Activated CD8-positive, alpha-beta T cell treated with anti-CD3 and anti-CD28 coated beads for 36 hours (primary cell): ENCODE data around the gene VAMP5. TPM values are rescaled to one million over a fixed set of nuclear protein-coding genes. Genes with fewer than 3 reads are reported as not detected.

Experiments
- ATAC-seq: fragments of 200-7000 bp; cut with Tn5 transposase; one replicate; pipeline ENCODE4 v1.10.0; 2021; ENCODE audit warnings: mild to moderate bottlenecking, moderate library complexity
- CTCF ChIA-PET: fragments of 350-600 bp; sonication (Branson Sonifier 250); formaldehyde crosslinking; loops from one replicate; lab custom pipeline; 2021; ENCODE audit warnings: antibody characterized with exemption; lab: Charles Lee
- POLR2A ChIA-PET: fragments of 350-600 bp; sonication (Branson Sonifier 250); formaldehyde crosslinking; loops from one replicate; lab custom pipeline; 2021; ENCODE audit warnings: antibody characterized with exemption; lab: Charles Lee
- DNase-seq: peaks from one replicate; pipeline ENCODE4 v3.0.0-alpha.2; 2020
- H3K27ac Mint-ChIP-seq: one replicate; pipeline ENCODE4 v1.8.0; 2021; ENCODE audit warnings: mild to moderate bottlenecking, mixed read lengths
- H3K27me3 Mint-ChIP-seq: one replicate; pipeline ENCODE4 v1.8.0; 2021; ENCODE audit warnings: mixed read lengths
- H3K36me3 Mint-ChIP-seq: one replicate; pipeline ENCODE4 v1.8.0; 2021; ENCODE audit warnings: low read depth, mixed read lengths
- H3K4me1 Mint-ChIP-seq: one replicate; pipeline ENCODE4 v1.8.0; 2021; ENCODE audit warnings: low read depth, mixed read lengths
- H3K4me3 Mint-ChIP-seq: one replicate; pipeline ENCODE4 v1.8.0; 2021; ENCODE audit warnings: mild to moderate bottlenecking, moderate library complexity, mixed read lengths
- H3K9me3 Mint-ChIP-seq: one replicate; pipeline ENCODE4 v1.8.0; 2021; ENCODE audit warnings: mixed read lengths
- intact Hi-C: fragments of 100-400 bp; cut with micrococcal nuclease; formaldehyde crosslinking; loops from one replicate; pipeline ENCODE4 v1.10.0; 2022
- total RNA-seq, 2 experiments: library from RNA; stranded (reverse); gene quantifications; one replicate each; pipeline ENCODE4 v1.2.3, GENCODE V29; 2021
- TF ChIP-seq, protein P1 (sequence below): fragments of 200-600 bp; IDR thresholded peaks from one replicate; pipeline ENCODE4 v1.8.0; 2022; ENCODE audit warnings: antibody characterized with exemption, mild to moderate bottlenecking

VAMP5 gene
- total RNA-seq, 2 experiments from 2014 or later: 28.0 to 29.4 TPM

DNA sequence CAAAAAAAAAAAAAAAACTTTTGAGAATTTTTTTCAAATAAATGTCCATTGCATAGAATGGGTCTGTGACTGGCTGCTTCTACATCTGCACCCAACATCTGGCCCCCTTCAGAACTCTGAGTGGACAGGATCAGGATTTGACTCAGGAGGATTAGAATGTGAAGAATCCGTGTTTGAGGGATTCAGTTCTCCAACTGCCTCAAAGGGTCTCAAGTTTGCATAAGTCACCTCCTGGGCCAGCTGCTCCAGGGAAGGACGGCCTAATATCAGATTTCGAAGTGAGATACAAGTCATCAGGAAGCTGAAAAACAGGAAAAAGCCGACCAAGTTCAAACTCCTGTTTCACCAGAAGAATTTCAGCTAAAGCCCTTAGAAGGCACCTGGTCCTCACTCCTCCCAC lies 34.4 kb upstream of the VAMP5 start:
- TF ChIP-seq, protein P1, sequence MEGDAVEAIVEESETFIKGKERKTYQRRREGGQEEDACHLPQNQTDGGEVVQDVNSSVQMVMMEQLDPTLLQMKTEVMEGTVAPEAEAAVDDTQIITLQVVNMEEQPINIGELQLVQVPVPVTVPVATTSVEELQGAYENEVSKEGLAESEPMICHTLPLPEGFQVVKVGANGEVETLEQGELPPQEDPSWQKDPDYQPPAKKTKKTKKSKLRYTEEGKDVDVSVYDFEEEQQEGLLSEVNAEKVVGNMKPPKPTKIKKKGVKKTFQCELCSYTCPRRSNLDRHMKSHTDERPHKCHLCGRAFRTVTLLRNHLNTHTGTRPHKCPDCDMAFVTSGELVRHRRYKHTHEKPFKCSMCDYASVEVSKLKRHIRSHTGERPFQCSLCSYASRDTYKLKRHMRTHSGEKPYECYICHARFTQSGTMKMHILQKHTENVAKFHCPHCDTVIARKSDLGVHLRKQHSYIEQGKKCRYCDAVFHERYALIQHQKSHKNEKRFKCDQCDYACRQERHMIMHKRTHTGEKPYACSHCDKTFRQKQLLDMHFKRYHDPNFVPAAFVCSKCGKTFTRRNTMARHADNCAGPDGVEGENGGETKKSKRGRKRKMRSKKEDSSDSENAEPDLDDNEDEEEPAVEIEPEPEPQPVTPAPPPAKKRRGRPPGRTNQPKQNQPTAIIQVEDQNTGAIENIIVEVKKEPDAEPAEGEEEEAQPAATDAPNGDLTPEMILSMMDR: no peak
- Mint-ChIP-seq H3K27ac (no peak overlapping the region), H3K4me3 (no peak overlapping the region), H3K36me3 (peaks cover 24% of the 10 kb centered on the region), H3K9me3 (no peaks in the 10 kb centered on the region), H3K4me1 (no peaks in the 10 kb centered on the region), H3K27me3 (no peaks in the 10 kb centered on the region)
- intact Hi-C loops: loop anchor here (10.0 kb wide), 1 partner anchor 225 kb away; the partner anchor contains the start of gene TGOLN2
- no peak for ATAC-seq
- no peak for DNase-seq
- ChIA-PET POLR2A (interaction anchor here (0.9 to 23.8 kb wide), 6 partner anchors 5 to 196 kb away, joined by 3 to 467 read pairs (median 168); partner anchors contain the start of genes CAPG, ELMOD3, GGCX and MAT2A), CTCF (interaction anchor here (1.0 to 7.7 kb wide), 11 partner anchors 9 to 251 kb away, joined by 3 to 221 read pairs (median 8); partner anchors contain the start of genes GGCX, MAT2A and SH2D6)

DNA sequence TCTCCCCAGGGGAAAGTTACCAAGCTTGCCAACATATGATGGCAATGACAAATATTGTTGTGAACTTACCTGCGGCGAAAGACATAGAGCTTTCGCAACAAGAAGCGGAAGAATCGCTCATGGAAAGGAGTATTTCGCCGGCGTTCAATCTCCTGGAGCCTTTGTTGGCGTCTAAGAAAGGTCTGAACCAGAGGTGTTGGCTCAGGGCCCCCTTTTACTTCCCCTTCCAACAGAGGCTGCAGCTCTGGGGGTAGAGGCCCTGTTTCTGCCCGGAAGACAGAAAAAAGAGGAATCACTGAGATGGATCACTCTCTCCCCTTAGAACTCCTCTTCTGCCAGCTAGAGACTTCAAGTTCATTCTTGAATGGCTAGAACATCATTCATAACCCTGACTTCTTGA lies 33.7 kb upstream of the VAMP5 start:
- POLR2A ChIA-PET: interaction anchor here (0.6 to 23.8 kb wide), 10 partner anchors 6 to 196 kb away, joined by 3 to 467 read pairs (median 4); partner anchors contain the start of genes CAPG, ELMOD3, GGCX and MAT2A
- TF ChIP-seq, protein P1: no peak
- CTCF ChIA-PET: interaction anchor here (0.8 to 7.7 kb wide), 18 partner anchors 8 to 251 kb away, joined by 3 to 221 read pairs (median 10); partner anchors contain the start of genes GGCX, MAT2A, SH2D6 and TGOLN2
- H3K4me3 Mint-ChIP-seq: no peak overlapping the region
- H3K4me1 Mint-ChIP-seq: no peaks in the 10 kb centered on the region
- intact Hi-C loops: no loop called here
- no peaks in the 10 kb centered on the region for H3K27me3 Mint-ChIP-seq
- peaks cover 18% of the 10 kb centered on the region for H3K36me3 Mint-ChIP-seq
- no peaks in the 10 kb centered on the region for H3K9me3 Mint-ChIP-seq
- H3K27ac Mint-ChIP-seq: no peak overlapping the region
- DNase-seq (no peak), ATAC-seq (no peak)

- TF ChIP-seq, protein P1: peak; percentile 91
Observed at GRCh38 chr2:85551698-85552678, 32.2 kb upstream of the VAMP5 start.

DNA sequence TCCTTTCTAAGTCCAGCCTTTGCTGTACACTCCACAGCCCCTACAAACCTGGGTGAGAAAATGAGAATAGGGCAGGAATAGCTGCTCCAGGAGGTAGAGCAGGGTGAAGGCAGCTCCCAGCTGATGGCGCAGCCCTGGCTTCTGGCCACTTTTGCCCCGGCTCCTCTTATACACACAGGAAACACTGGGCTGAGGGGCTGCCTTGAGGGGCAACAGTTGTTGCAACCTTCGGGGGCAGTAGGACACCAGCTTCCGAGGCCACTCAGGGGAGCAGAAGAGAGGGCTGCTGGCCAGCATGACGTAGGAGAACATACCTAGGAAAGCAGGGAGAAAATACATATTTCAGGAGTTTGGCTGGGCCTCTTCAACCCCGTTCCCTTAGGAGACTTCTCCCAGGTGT lies 31.0 kb upstream of the VAMP5 start:
- H3K36me3 Mint-ChIP-seq: peaks cover 18% of the 10 kb centered on the region
- H3K9me3 Mint-ChIP-seq: no peaks in the 10 kb centered on the region
- no peak overlapping the region for H3K4me3 Mint-ChIP-seq
- ChIA-PET CTCF (interaction anchor here (1.6 to 7.7 kb wide), 5 partner anchors 129 to 198 kb away, joined by 9 to 221 read pairs (median 19); partner anchors contain the start of genes ELMOD3, RETSAT and SH2D6), POLR2A (interaction anchor here (0.8 to 23.8 kb wide), 3 partner anchors 4 to 143 kb away, joined by 3 to 467 read pairs (median 467); partner anchors contain the start of genes CAPG, GGCX and MAT2A)
- intact Hi-C loops: no loop called here
- peaks cover 1% of the 10 kb centered on the region for H3K4me1 Mint-ChIP-seq
- H3K27ac Mint-ChIP-seq: no peak overlapping the region
- TF ChIP-seq, protein P1: no peak
- ATAC-seq: no peak
- no peak for DNase-seq
- no peaks in the 10 kb centered on the region for H3K27me3 Mint-ChIP-seq

More at GRCh38 chr2:85551698-85552678, 32.2 kb upstream of the VAMP5 start:
- intact Hi-C loops: loop anchor here (1.0 kb wide), 2 partner anchors 132 to 161 kb away; no protein-coding TSS in a partner anchor
- H3K27ac Mint-ChIP-seq: no peak overlapping the region
- H3K36me3 Mint-ChIP-seq: peaks cover 13% of the 10 kb centered on the region
- no peaks in the 10 kb centered on the region for H3K27me3 Mint-ChIP-seq
- ChIA-PET POLR2A (interaction anchor here (1.0 to 23.8 kb wide), 6 partner anchors 5 to 162 kb away, joined by 3 to 467 read pairs (median 167); partner anchors contain the start of genes CAPG, GGCX, MAT2A and SH2D6), CTCF (interaction anchor here (0.7 to 7.7 kb wide), 40 partner anchors 7 to 255 kb away, joined by 3 to 221 read pairs (median 8); partner anchors contain the start of genes ELMOD3, GGCX, MAT2A and RETSAT)
- peak; percentile 96 for ATAC-seq
- no peaks in the 10 kb centered on the region for H3K9me3 Mint-ChIP-seq
- no peaks in the 10 kb centered on the region for H3K4me1 Mint-ChIP-seq
- DNase-seq: peak; percentile 92
- H3K4me3 Mint-ChIP-seq: no peak overlapping the region
